Ramos (cell line): Measurements from ENCODE around the gene PARN.

ENCODE experiments used
- in situ Hi-C: fragments of 300-500 bp; cut with MboI; formaldehyde crosslinking; loops from one replicate; pipeline ENCODE4 v1.14.3; 2022; ENCODE audit warnings: low sequenced_read_pairs; ENCODE audit not compliant: unreplicated experiment

PARN gene

GRCh38 chr16:14485811-14486519 is 144.1 kb downstream of the PARN start:
- in situ Hi-C loops: no loop called here

DNA sequence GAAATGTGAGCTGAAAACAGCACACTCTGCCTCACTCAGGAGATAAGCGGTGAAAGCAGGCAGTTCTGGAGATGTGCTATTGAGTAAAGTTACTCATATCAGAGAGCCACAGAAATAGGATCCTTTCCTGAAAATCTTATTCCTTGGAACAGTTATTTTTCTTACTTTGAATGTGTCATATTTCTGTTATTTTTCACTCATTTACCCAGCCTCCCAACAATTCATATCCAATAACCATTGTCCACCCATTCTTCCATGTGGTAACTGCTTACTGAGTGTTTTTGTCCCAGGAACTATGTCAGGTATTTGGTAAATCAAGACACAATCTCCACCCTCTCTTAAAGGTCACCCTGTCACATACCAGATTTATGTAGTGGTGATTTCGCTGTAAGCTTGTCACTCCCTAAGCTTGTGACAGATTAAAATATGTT is 144.9 kb downstream of the PARN start:
- in situ Hi-C loops: no loop called here

- in situ Hi-C loops: no loop called here
Observed at GRCh38 chr16:14483819-14484385, 146.2 kb downstream of the PARN start.

GRCh38 chr16:14476183-14476582 is 153.9 kb downstream of the PARN start:
- in situ Hi-C loops: no loop called here

GRCh38 chr16:14475370-14476139 is 154.5 kb downstream of the PARN start:
- in situ Hi-C loops: no loop called here

GRCh38 chr16:14473488-14473887 is 156.6 kb downstream of the PARN start:
- in situ Hi-C loops: no loop called here

GRCh38 chr16:14472357-14472756 is 157.7 kb downstream of the PARN start:
- in situ Hi-C loops: no loop called here

DNA sequence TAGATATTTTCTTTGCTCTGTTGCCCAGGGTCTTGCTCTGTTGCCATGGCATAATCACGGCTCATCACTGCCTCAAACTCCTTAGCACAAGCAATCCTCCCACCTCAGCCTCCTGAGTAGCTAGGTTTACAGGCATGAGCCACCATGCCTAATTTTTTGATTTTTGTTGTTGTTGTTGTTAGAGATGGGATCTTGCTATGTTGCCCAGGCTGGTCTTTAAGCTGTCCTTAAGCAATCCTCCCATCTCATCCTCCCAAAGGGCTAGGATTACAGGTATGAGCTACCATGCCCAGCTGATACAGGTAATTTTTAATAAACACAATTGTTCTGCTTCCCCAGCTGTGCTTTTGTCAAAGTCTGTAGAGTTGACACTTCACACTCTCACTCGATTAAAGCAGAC is 159.3 kb downstream of the PARN start:
- in situ Hi-C loops: no loop called here

GRCh38 chr16:14465799-14466198 is 164.3 kb downstream of the PARN start:
- in situ Hi-C loops: no loop called here

DNA sequence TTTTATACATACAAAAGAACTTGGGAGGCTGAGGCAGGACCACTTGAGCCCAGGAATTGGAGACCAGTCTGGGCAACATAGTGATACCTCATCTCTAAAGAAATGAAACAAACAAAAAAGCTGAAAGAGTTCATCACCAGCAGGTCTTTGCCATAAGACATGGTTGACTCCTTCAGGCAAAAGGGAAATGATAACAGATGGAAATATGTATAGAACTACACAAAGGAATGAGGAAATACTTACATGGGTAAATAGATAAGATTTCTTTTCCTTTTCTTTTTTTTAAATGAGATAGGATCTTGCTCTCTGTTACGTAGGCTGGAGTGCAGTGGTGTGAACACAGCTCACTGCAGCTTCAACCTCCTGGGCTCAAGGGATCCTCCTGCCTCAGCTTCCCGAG is 165.3 kb downstream of the PARN start:
- in situ Hi-C loops: no loop called here

DNA sequence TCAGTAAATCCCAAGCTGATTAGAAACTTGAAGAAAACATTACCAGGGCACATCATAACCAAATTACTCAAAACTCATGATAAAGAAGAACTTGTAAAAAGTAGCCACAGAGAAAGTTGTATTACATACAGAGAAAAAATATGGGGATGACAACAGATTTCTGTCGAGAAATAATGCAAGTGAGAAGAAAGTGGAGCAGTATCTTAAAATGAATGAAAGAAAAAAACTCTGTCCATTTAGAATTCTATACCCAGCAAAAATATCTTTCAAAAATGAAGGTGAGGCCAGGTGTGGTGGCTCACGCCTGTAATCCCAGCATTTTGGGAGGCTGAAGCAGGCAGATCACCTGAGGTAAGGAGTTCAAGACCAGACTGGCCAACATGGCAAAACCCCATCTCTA is 165.9 kb downstream of the PARN start:
- in situ Hi-C loops: no loop called here

GRCh38 chr16:14462811-14463210 is 167.2 kb downstream of the PARN start:
- in situ Hi-C loops: no loop called here

- in situ Hi-C loops: no loop called here
Observed at GRCh38 chr16:14460726-14461125, 169.3 kb downstream of the PARN start.

GRCh38 chr16:14458576-14458975 is 171.5 kb downstream of the PARN start:
- in situ Hi-C loops: no loop called here

- in situ Hi-C loops: no loop called here
Observed at GRCh38 chr16:14456793-14457481, 173.1 kb downstream of the PARN start.

DNA sequence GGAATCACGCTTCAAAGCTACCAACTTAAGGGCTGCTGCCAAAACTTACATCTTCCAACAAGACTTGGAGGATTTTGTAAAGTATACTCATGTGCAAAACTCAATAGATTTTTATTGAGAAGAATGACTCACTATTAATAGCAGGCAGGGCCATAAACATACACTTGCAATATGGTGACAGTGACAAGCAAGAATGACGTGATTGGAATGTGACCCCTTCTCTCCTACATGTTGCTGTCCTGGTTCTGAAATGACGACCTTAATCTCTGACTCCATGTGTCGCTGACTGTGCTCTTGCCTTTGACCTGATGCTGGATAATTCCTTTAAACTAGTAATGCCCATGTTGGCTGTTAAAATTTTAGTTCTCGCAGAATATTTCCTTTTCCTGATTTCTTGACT is 174.5 kb downstream of the PARN start:
- in situ Hi-C loops: no loop called here

- in situ Hi-C loops: no loop called here
Observed at GRCh38 chr16:14454391-14454790, 175.7 kb downstream of the PARN start.

- in situ Hi-C loops: no loop called here
Observed at GRCh38 chr16:14452066-14452465, 178.0 kb downstream of the PARN start.

DNA sequence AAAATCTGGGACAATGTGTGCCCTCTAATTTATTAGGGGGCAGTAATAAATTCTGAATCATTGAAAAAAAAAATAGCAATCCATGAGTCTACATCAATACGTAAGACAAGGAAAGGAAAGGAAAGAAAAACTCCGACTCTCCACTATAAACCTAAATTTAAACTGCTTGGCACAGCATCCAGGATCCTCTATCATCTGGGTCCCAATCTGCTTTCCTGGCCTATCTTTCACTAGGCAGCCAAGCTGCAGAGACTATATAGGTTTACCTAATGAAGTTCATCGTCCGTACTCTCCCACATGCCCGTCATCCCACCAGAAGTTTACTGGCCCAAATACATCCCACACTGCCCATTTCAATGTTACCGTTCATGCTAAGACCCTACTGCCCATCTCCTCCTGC is 179.2 kb downstream of the PARN start:
- in situ Hi-C loops: no loop called here

DNA sequence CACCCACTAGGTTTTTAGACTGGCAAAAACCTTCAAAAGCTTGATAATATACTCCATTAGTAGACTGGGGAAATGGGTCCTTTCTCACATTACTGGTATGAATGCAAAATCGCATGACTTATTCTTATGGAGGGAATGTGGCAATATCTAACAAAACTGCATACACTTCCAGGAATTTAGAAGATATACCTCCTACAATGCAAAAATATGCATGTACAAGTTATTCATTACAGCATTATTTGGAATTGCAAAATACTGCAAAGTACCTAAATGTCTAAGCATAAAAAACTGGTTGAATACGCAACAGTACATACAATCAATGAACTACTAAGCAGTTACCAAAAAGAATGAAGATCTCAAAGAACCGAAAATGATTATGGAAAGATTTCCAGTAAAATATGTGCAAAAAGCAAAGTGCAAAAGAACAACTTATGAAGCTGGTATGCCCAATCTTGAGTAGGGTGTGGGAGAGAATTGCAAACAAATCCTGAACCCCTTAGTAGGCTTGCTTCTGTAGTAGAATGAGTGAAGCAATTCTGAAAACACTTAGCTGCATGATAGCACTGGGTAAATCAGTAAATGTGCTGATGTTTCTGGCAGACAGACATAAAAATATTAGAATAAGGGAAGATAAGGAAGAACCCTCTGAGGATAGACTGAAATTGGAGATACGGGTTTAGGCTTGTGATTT is 180.1 kb downstream of the PARN start:
- in situ Hi-C loops: no loop called here
